Spleen (tissue), 11 donors: ENCODE results near the gene ZFC3H1. TPM values are rescaled to one million over a fixed set of nuclear protein-coding genes. Genes with fewer than 3 reads are reported as not detected.
"Not testable (repeated sequence)": the region's sequence is repeated elsewhere in the genome, so short reads cannot be mapped to it uniquely, and the experiment has no call there.

ENCODE experiments used
- DNase-seq: peaks from one replicate; pipeline ENCODE4 v3.0.0-alpha.2; 2020
- H3K27ac ChIP-seq, 8 donors: fragments of 200-600 bp; sonication (generic) in 7 of 8; 1 replicate in 4 of 8; 2 replicates in 4 of 8; pipeline versions ENCODE4 v1.5.0 to v1.8.0; 2016 to 2021; ENCODE audit warnings: inconsistent platforms in 4 of 8, mild to moderate bottlenecking in 4 of 8, moderate library complexity in 1 of 8
- H3K27me3 ChIP-seq, 7 donors: fragments of 200-600 bp; sonication (generic) in 6 of 7; replicated peaks in 1 of 7; 1 replicate in 4 of 7; 2 replicates in 3 of 7; pipeline versions ENCODE4 v1.5.0 to v1.8.0; 2016 to 2021; ENCODE audit warnings: inconsistent platforms in 3 of 7, mild to moderate bottlenecking in 1 of 7
- H3K36me3 ChIP-seq, 6 donors: fragments of 200-600 bp; sonication (generic) in 5 of 6; 1 replicate in 4 of 6; 2 replicates in 2 of 6; pipeline versions ENCODE4 v1.5.0 to v1.8.0; 2016 to 2021; ENCODE audit warnings: inconsistent platforms in 2 of 6
- H3K4me1 ChIP-seq, 6 donors: fragments of 200-600 bp; sonication (generic) in 5 of 6; 1 replicate in 3 of 6; 2 replicates in 3 of 6; pipeline versions ENCODE4 v1.5.0 to v1.8.0; 2016 to 2021; ENCODE audit warnings: inconsistent platforms in 3 of 6
- H3K4me3 ChIP-seq, 8 donors: fragments of 200-600 bp; sonication (generic) in 7 of 8; 1 replicate in 4 of 8; 2 replicates in 4 of 8; pipeline versions ENCODE4 v1.5.0 to v1.8.0; 2016 to 2021; ENCODE audit warnings: inconsistent platforms in 4 of 8, mild to moderate bottlenecking in 4 of 8, moderate library complexity in 2 of 8
- H3K9me3 ChIP-seq, 8 donors: fragments of 200-600 bp; sonication (generic) in 7 of 8; 1 replicate in 4 of 8; 2 replicates in 4 of 8; pipeline versions ENCODE4 v1.5.0 to v1.8.0; 2016 to 2021; ENCODE audit warnings: inconsistent platforms in 4 of 8
- POLR2A ChIP-seq, 3 donors: fragments of 450-650 bp; IDR thresholded peaks; one replicate each; pipeline ENCODE4 v1.5.1; 2017; ENCODE audit warnings: antibody characterized with exemption in 3 of 3, mild to moderate bottlenecking in 1 of 3
- POLR2AphosphoS5 ChIP-seq, 3 donors: sonication (generic); formaldehyde crosslinking; IDR thresholded peaks; one replicate each; pipeline ENCODE4 v1.5.1; 2017; ENCODE audit warnings: antibody characterized with exemption in 3 of 3
- WGBS, 5 donors: extraction: QIAGEN DNeasy Blood & Tissue Kit in 3 of 5; methylation state at CpG; one replicate each; pipeline versions ENCODE4 v1.1.5 to v1.1.7; 2013 to 2018; 5-methylcytosine and 5-hydroxymethylcytosine counted together
- intact Hi-C: fragments of 100-400 bp; cut with DNase I; formaldehyde crosslinking; loops from one replicate; pipeline ENCODE4 v1.15.0; 2023; ENCODE audit warnings: low total_unique reads
- polyA plus RNA-seq, 3 donors: library from polyadenylated mRNA; stranded (reverse); fragments of 200-250 nt; gene quantifications; one replicate each; pipeline ENCODE4 v1.2.1, GENCODE V29; 2013
- total RNA-seq, 7 donors: library from RNA; depleted of rRNA in 3 of 7; stranded (reverse); fragments of >200 nt in 3 of 7; fragmentation: NEBNext Ultra II Directional in 4 of 7; extraction: Animal tissue kit (Norgen Biotek cat#: 25700) in 4 of 7; gene quantifications; one replicate each; pipeline versions ENCODE4 v1.1.0 to v1.2.1, GENCODE V29; 2016 to 2021
- TF ChIP-seq, protein P1 (sequence below), 11 experiments: fragments of 200-600 bp in 7 of 11; fragments of 450-650 bp in 4 of 11; sonication (generic) in 4 of 11; IDR thresholded peaks in 8 of 11; conservative IDR thresholded peaks in 3 of 11; 1 replicate in 7 of 11; 2 replicates in 4 of 11; pipeline versions ENCODE4 v1.4.0 to v1.8.0; 2016 to 2021; ENCODE audit warnings: antibody characterized with exemption in 11 of 11, inconsistent platforms in 4 of 11, mild to moderate bottlenecking in 1 of 11
- donor health status: healthy with polysubstance abuse.
- donor health status: DM: no; HTN: no; CAD: no; lungs with moderate emphysema.
- donor health status: DM: no; HTN: no; CAD: no.
- donor health status: Bipolar disorder and iron deficiency.
- donor health status: healthy.
- donor health status: DM: no; HTN: no; CAD: no.
- donor health status: DM: yes; HTN: yes; CAD: no.

The ZFC3H1 gene
- total and polyA plus RNA-seq, 10 donors, result 21.4 to 139 (median 77.8) TPM

DNA sequence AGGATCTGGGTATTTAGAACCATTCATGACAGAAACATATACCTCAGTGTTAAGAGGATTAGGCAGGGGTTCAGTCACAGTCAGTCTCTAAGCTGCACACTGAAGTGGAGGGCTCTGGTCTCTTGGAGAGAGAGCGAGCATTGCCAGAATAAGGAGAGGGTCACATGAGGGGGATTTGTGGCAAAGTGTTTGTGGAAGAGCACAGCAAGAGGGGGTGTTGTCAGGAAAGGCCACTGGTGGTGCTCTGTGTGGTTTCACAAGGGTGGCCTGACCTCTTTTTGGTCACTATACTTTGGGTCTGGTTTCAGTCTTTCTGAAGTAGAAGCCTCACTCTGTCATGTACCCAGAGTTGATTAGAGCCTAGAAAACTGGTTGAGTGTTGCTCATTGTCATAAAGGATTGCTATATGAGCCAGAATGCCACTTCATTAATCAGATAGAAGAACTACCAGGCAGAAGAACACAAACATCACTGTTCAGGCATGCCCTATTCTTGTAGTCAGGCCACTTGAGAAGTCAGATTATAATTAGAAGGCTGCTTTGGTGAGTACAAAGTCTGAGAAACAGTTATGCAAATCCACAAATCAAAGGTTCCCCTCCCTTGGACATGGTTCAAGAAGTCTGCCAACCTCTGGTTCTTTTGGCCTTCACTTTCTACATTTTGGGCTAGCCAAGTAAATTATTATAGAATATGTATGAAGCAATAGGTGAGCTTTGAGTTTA, 30.6 kb upstream of the ZFC3H1 start:
- WGBS, 5 donors, result 86 to 94% (median 89%) methylated on average over 1 of the region's 1 CpG
- TF ChIP-seq, protein P1, sequence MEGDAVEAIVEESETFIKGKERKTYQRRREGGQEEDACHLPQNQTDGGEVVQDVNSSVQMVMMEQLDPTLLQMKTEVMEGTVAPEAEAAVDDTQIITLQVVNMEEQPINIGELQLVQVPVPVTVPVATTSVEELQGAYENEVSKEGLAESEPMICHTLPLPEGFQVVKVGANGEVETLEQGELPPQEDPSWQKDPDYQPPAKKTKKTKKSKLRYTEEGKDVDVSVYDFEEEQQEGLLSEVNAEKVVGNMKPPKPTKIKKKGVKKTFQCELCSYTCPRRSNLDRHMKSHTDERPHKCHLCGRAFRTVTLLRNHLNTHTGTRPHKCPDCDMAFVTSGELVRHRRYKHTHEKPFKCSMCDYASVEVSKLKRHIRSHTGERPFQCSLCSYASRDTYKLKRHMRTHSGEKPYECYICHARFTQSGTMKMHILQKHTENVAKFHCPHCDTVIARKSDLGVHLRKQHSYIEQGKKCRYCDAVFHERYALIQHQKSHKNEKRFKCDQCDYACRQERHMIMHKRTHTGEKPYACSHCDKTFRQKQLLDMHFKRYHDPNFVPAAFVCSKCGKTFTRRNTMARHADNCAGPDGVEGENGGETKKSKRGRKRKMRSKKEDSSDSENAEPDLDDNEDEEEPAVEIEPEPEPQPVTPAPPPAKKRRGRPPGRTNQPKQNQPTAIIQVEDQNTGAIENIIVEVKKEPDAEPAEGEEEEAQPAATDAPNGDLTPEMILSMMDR (IDR thresholded peaks at IDR 0.05 in 8 of 11, conservative IDR thresholded peaks at IDR 0.05 in 3 of 11), result no peak
- H3K9me3 ChIP-seq, result no peaks in the 10 kb centered on the region
- H3K27ac ChIP-seq, result peak overlapping the region in 7 of 8 donors; percentile 11 to 83 (median 62)
- DNase-seq, result no peak
- H3K4me1 ChIP-seq, result peaks cover 0 to 72% (median 28%) of the 10 kb centered on the region in 6 donors
- peaks cover 0 to 43% (median 26%) of the 10 kb centered on the region in 6 donors for H3K36me3 ChIP-seq
- H3K27me3 ChIP-seq, result no peaks in the 10 kb centered on the region
- H3K4me3 ChIP-seq, result no peak overlapping the region
- intact Hi-C loops, result no loop called here

DNA sequence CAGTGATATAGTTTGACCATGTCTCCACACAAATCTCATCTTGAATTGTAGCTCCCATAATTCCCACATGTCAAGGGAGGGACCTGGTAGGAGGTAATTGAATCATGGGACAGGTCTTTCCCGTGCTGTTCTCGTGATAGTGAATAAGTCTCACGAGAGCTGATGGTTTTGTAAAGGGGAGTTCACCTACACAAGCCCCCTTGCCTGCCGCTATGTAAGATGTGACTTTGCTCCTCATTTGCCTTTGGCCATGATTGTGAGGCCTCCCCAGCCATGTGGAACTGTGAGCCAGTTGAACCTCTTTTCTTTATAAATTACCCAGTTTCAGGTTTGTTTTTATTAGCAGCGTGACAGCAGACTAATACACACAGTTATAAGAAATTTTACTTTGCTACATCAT, 30.0 kb upstream of the ZFC3H1 start:
- DNase-seq, H3K9me3 ChIP-seq, H3K27me3 ChIP-seq, intact Hi-C loops, H3K4me3 ChIP-seq: not testable (repeated sequence)
- WGBS, 5 donors, result 65 to 84% (median 79%) methylated on average over 5 of the region's 5 CpGs
- peak overlapping the region in 7 of 8 donors; percentile 11 to 83 (median 62) for H3K27ac ChIP-seq
- peaks cover 2 to 72% (median 34%) of the 10 kb centered on the region in 6 donors for H3K4me1 ChIP-seq
- peaks cover 0 to 37% (median 20%) of the 10 kb centered on the region in 6 donors for H3K36me3 ChIP-seq

DNA sequence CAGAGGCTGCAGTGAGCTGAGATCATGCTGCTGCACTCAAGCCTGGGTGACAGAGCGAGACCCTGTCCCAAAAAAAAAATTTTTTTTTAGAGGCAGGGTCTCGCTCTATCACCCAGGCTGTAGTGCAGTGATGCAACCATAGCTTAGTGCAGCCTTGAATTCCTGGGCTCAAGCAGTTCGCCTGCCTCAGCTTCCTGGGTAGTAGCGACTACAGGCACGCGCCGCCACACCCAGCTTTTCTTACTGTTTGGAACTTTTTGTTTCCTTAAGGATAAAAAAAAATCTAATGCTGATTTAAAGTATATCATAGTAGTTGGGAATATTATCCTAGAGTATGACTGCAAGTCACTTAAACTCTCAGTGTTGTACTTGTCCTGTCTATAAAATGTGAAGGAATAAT, 29.5 kb upstream of the ZFC3H1 start:
- TF ChIP-seq POLR2AphosphoS5 (IDR thresholded peaks at IDR 0.05) (no peak), POLR2A (IDR thresholded peaks at IDR 0.05) (no peak)
- TF ChIP-seq, protein P1 (IDR thresholded peaks at IDR 0.05 in 8 of 11, conservative IDR thresholded peaks at IDR 0.05 in 3 of 11), result no peak
- Histone ChIP-seq H3K4me3 (no peak overlapping the region), H3K27me3 (no peaks in the 10 kb centered on the region), H3K9me3 (no peaks in the 10 kb centered on the region), H3K27ac (peak overlapping the region in 6 of 8 donors; percentile 0 to 83 (median 68)), H3K4me1 (peaks cover 3 to 74% (median 39%) of the 10 kb centered on the region in 6 donors), H3K36me3 (peaks cover 0 to 32% (median 16%) of the 10 kb centered on the region in 6 donors)
- 94 to 98% (median 96%) methylated on average over 7 of the region's 7 CpGs for WGBS, 5 donors
- no peak for DNase-seq
- intact Hi-C loops, result no loop called here

DNA sequence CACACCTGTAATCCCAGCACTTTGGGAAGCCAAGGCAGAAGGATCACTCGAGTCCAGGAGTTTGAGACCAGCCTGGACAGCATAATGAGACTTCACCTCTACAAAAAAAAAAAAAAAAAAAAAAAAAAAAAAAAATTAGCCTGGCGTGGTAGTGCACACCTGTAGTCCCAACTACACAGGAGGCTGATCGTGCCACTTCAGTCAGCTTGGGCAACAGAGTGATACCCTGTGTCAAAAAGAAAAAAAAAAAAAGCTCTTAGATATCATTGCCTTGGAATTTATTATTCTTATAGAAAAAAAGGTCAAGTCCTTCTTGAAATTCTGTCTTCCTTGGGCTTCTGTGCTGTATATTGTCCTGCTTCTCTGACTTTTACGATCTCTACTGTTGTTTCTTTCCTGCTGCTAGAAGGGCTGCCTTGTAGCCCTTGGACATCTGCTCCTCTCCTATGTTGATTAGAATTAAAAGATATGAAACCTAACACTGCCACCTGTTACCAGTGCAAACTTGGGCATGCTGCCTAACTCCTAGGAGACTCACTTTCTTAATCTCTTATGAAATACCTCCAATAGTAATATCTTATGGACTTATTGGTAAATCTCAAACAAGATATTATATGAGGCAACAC, 28.0 kb upstream of the ZFC3H1 start:
- no peak for DNase-seq
- TF ChIP-seq, protein P1 (IDR thresholded peaks at IDR 0.05 in 8 of 11, conservative IDR thresholded peaks at IDR 0.05 in 3 of 11), result no peak
- TF ChIP-seq POLR2AphosphoS5 (IDR thresholded peaks at IDR 0.05) (no peak), POLR2A (IDR thresholded peaks at IDR 0.05) (no peak)
- intact Hi-C loops, result no loop called here
- Histone ChIP-seq H3K4me3 (no peak overlapping the region), H3K27ac (peak overlapping the region in 4 of 8 donors; percentile 22 to 83 (median 58)), H3K4me1 (peaks cover 3 to 87% (median 54%) of the 10 kb centered on the region in 6 donors), H3K9me3 (no peaks in the 10 kb centered on the region), H3K27me3 (no peaks in the 10 kb centered on the region), H3K36me3 (peaks cover 0 to 16% (median 4%) of the 10 kb centered on the region in 6 donors)
- WGBS, 5 donors, result 70 to 87% (median 78%) methylated on average over 4 of the region's 4 CpGs
